ENCODE results near the gene ALDH1L2. TPM values are rescaled to one million over a fixed set of nuclear protein-coding genes. Genes with fewer than 3 reads are reported as not detected.

ALDH1L2 gene
- total and polyA plus RNA-seq, 12 donors, result 1.1 to 3.7 (median 1.5) TPM

DNA sequence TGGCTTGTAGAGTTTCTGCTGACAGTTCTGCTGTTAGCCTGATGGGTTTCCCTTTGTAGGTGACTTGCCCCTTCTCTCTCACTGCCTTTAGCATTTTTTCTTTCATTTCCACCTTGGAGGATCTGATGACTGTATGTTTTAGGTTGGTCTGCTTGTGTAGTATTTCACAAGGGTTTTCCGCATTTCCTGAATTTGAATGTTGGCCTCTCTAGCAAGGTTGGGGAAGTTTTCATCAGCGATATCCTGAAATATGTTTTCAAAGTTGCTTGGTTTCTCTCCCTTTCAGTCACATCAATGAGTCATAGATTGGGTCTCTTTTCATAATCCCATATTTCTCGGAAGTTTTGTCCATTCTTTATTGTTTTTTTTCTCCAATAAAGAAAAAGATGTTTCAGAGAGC, 86.7 kb downstream of the ALDH1L2 start:
- 91 to 92% methylated on average over 3 of the region's 3 CpGs for WGBS, 2 donors
- Histone ChIP-seq H3K27me3 (no peaks in the 10 kb centered on the region), H3K36me3 (peaks cover 0 to 99% (median 22%) of the 10 kb centered on the region in 9 donors), H3K4me3 (no peak overlapping the region), H3K9me3 (no peaks in the 10 kb centered on the region), H3K27ac (no peak overlapping the region), H3K4me1 (peaks cover 0 to 17% (median 0%) of the 10 kb centered on the region in 9 donors)
- DNase-seq (no peak), ATAC-seq (no peak)
- intact Hi-C loops (cut with DNase I), result no loop called here
- TF ChIP-seq, protein P1, sequence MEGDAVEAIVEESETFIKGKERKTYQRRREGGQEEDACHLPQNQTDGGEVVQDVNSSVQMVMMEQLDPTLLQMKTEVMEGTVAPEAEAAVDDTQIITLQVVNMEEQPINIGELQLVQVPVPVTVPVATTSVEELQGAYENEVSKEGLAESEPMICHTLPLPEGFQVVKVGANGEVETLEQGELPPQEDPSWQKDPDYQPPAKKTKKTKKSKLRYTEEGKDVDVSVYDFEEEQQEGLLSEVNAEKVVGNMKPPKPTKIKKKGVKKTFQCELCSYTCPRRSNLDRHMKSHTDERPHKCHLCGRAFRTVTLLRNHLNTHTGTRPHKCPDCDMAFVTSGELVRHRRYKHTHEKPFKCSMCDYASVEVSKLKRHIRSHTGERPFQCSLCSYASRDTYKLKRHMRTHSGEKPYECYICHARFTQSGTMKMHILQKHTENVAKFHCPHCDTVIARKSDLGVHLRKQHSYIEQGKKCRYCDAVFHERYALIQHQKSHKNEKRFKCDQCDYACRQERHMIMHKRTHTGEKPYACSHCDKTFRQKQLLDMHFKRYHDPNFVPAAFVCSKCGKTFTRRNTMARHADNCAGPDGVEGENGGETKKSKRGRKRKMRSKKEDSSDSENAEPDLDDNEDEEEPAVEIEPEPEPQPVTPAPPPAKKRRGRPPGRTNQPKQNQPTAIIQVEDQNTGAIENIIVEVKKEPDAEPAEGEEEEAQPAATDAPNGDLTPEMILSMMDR (IDR thresholded peaks at IDR 0.05), result no peak

DNA sequence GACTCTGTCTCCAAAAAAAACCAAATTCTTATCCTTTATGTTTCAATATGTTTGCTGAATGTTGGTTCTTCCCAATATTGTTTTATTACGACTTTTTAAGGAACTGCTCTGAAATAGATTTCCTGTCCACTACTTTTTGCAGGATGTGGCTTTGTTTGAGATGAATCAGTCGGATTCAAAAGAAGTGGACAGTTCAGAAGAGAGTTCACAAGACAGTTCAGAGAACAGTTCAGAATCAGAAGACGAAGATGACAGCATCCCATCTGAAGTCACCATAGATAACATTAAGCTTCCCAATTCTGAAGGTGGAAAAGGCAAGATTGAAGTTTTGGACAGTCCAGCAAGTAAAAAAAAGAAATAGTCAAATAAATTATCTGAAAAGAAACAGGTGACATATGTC, 89.9 kb downstream of the ALDH1L2 start:
- DNase-seq (no peak), ATAC-seq (no peak)
- TF ChIP-seq, protein P1 (IDR thresholded peaks at IDR 0.05), result no peak
- Histone ChIP-seq H3K27ac (peak overlapping the region in 1 of 10 donors; percentile 22), H3K9me3 (no peaks in the 10 kb centered on the region), H3K36me3 (peaks cover 0 to 100% (median 22%) of the 10 kb centered on the region in 9 donors), H3K27me3 (no peaks in the 10 kb centered on the region), H3K4me1 (peaks cover 0 to 17% (median 0%) of the 10 kb centered on the region in 9 donors), H3K4me3 (no peak overlapping the region)
- 65 to 78% methylated on average over 3 of the region's 3 CpGs for WGBS, 2 donors
- intact Hi-C loops (cut with DNase I), result no loop called here

DNA sequence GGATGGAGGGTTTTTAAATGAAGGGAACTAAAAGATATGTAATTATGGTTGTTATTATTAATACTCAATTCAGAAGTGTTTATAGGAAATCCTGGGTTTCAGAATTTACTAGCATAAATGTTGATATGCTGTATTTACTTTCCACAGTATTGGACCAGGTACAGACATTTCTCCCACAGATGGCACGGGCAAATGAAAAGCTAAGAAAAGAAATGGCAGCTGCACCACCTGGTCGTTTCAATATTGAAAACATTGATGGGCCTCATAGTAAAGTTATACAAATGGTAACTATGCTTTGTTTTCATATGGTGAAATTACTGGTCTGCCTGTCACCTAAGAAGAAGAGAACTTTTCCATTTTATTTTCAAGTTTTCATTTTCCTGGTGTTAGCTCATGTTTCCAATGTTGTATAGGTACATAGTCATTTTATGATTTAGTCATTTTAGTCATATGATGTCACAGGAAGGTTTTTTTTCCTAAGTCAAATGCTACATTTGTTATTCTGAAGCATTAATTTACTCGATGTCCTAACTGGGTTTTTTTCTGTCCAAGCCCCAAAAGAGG, 92.6 kb downstream of the ALDH1L2 start:
- no peak for DNase-seq
- no peak for ATAC-seq
- H3K36me3 ChIP-seq, result peaks cover 0 to 84% (median 22%) of the 10 kb centered on the region in 9 donors
- no peaks in the 10 kb centered on the region for H3K27me3 ChIP-seq
- peaks cover 0 to 3% (median 0%) of the 10 kb centered on the region in 11 donors for H3K9me3 ChIP-seq
- 91 to 92% methylated on average over 3 of the region's 3 CpGs for WGBS, 2 donors
- no peak overlapping the region for H3K4me3 ChIP-seq
- H3K27ac ChIP-seq, result no peak overlapping the region
- intact Hi-C loops (cut with DNase I), result no loop called here
- TF ChIP-seq, protein P1 (IDR thresholded peaks at IDR 0.05), result no peak
- H3K4me1 ChIP-seq, result peaks cover 0 to 23% (median 13%) of the 10 kb centered on the region in 9 donors

DNA sequence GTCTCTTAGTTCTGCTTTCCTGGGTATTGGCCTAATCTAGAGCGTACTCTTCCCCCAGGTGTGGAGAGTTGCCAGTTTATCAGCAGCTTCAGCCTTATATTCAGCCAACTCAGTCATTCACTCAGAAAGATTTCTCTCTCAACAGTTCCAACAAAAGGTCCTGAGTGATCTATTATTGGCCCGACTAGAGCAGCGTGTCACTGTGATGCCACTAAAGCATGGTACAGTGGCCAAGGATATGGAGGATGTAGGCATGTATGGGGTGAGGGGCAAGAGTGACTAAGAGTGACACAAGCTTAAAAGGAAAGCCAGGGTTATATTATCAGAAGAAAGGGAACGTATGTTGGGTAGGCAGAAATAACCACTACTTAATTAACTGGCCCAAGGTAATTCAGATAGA, 93.3 kb downstream of the ALDH1L2 start:
- H3K4me1 ChIP-seq, result peaks cover 0 to 24% (median 15%) of the 10 kb centered on the region in 9 donors
- TF ChIP-seq, protein P1 (IDR thresholded peaks at IDR 0.05), result no peak
- WGBS, 2 donors, result 66 to 71% methylated on average over 4 of the region's 4 CpGs
- H3K9me3 ChIP-seq, result peaks cover 0 to 3% (median 0%) of the 10 kb centered on the region in 11 donors
- ATAC-seq, result peak in 4 of 8 donors; percentile 36 to 85 (median 50)
- peaks cover 0 to 77% (median 22%) of the 10 kb centered on the region in 9 donors for H3K36me3 ChIP-seq
- peak overlapping the region in 4 of 10 donors; percentile 12 to 48 (median 22) for H3K27ac ChIP-seq
- no peak overlapping the region for H3K4me3 ChIP-seq
- intact Hi-C loops (cut with DNase I), result no loop called here
- no peak for DNase-seq
- H3K27me3 ChIP-seq, result no peaks in the 10 kb centered on the region

Data from heart right ventricle (tissue), 16 donors.